Naive thymus-derived CD4-positive, alpha-beta T cell (primary cell): ENCODE data around the gene ICOS. TPM values are rescaled to one million over a fixed set of nuclear protein-coding genes. Genes with fewer than 3 reads are reported as not detected.
"Not testable (repeated sequence)": the region's sequence is repeated elsewhere in the genome, so short reads cannot be mapped to it uniquely, and the experiment has no call there.

Experiments
- ATAC-seq: fragments of 150-1000 bp; cut with Tn5 transposase; 2 replicates; pipeline ENCODE4 v1.10.0; 2021; ENCODE audit warnings: mild to moderate bottlenecking, moderate library complexity
- CTCF ChIA-PET: fragments of 350-600 bp; sonication (Branson Sonifier 250); formaldehyde crosslinking; loops from one replicate; lab custom pipeline; 2021; ENCODE audit warnings: antibody characterized with exemption; lab: Charles Lee
- POLR2A ChIA-PET: fragments of 350-600 bp; sonication (Branson Sonifier 250); formaldehyde crosslinking; loops from one replicate; lab custom pipeline; 2021; ENCODE audit warnings: antibody characterized with exemption, inconsistent platforms; lab: Charles Lee
- DNase-seq, 9 donors: peaks; one replicate each; pipeline versions ENCODE4 v3.0.0 to v3.0.0-alpha.2; 2020 to 2022; ENCODE audit warnings: mixed read lengths in 1 of 9
- H3K27ac ChIP-seq: one replicate; pipeline ENCODE4 v1.7.0; 2013; ENCODE audit warnings: mild to moderate bottlenecking, low read depth, low read length, moderate library complexity
- H3K27me3 ChIP-seq, 2 donors: one replicate each; pipeline ENCODE4 v1.7.0; 2013; ENCODE audit warnings: low read length in 2 of 2, mild to moderate bottlenecking in 2 of 2, moderate library complexity in 2 of 2; ENCODE audit not compliant: control insufficient read depth in 2 of 2, insufficient read depth in 2 of 2
- H3K36me3 ChIP-seq, 3 experiments: 1 replicate in 2 of 3; 2 replicates in 1 of 3; pipeline ENCODE4 v1.7.0; 2013; ENCODE audit warnings: low read length in 3 of 3, mild to moderate bottlenecking in 3 of 3, moderate library complexity in 1 of 3; ENCODE audit not compliant: insufficient read depth in 3 of 3, control insufficient read depth in 2 of 3
- H3K4me1 ChIP-seq, 2 donors: one replicate each; pipeline ENCODE4 v1.7.0; 2013; ENCODE audit warnings: low read length in 2 of 2, mild to moderate bottlenecking in 2 of 2, moderate library complexity in 1 of 2; ENCODE audit not compliant: control insufficient read depth in 2 of 2, insufficient read depth in 2 of 2
- H3K4me3 ChIP-seq: 2 replicates; pipeline ENCODE4 v1.7.0; 2013; ENCODE audit warnings: mild to moderate bottlenecking, low read length
- H3K9me3 ChIP-seq, 3 experiments: 1 replicate in 2 of 3; 2 replicates in 1 of 3; pipeline ENCODE4 v1.7.0; 2013; ENCODE audit warnings: low read length in 3 of 3; ENCODE audit not compliant: control insufficient read depth in 2 of 3
- H3K27ac Mint-ChIP-seq, 9 donors: one replicate each; pipeline ENCODE4 v1.8.0; 2020 to 2022; ENCODE audit warnings: mixed read lengths in 9 of 9, mild to moderate bottlenecking in 8 of 9, moderate library complexity in 5 of 9, inconsistent platforms in 2 of 9
- H3K27me3 Mint-ChIP-seq, 5 donors: one replicate each; pipeline ENCODE4 v1.8.0; 2021 to 2022; ENCODE audit warnings: mixed read lengths in 5 of 5, mild to moderate bottlenecking in 1 of 5
- H3K36me3 Mint-ChIP-seq, 5 donors: one replicate each; pipeline ENCODE4 v1.8.0; 2020 to 2022; ENCODE audit warnings: mixed read lengths in 5 of 5, mild to moderate bottlenecking in 3 of 5, inconsistent platforms in 1 of 5
- H3K4me1 Mint-ChIP-seq, 7 donors: one replicate each; pipeline ENCODE4 v1.8.0; 2020 to 2022; ENCODE audit warnings: mixed read lengths in 7 of 7, mild to moderate bottlenecking in 3 of 7, inconsistent platforms in 1 of 7
- H3K4me3 Mint-ChIP-seq, 10 donors: one replicate each; pipeline ENCODE4 v1.8.0; 2020 to 2022; ENCODE audit warnings: mild to moderate bottlenecking in 10 of 10, mixed read lengths in 10 of 10, moderate library complexity in 6 of 10, inconsistent platforms in 2 of 10
- H3K9me3 Mint-ChIP-seq, 11 donors: one replicate each; pipeline ENCODE4 v1.8.0; 2020 to 2022; ENCODE audit warnings: mixed read lengths in 11 of 11, mild to moderate bottlenecking in 4 of 11, inconsistent platforms in 1 of 11, moderate library complexity in 1 of 11
- intact Hi-C, 2 donors: fragments of 100-400 bp; cut with micrococcal nuclease; formaldehyde crosslinking; loops; one replicate each; pipeline ENCODE4 v1.15.1; 2023
- polyA plus RNA-seq, 2 donors: library from polyadenylated mRNA; unstranded; fragments of 300-500 nt; fragmentation: Illumina TruSeq; gene quantifications; one replicate each; pipeline ENCODE4 v1.2.3, GENCODE V29; 2021
- total RNA-seq, 6 experiments: library from RNA in 5 of 6; stranded (reverse) in 5 of 6; gene quantifications; 1 replicate in 5 of 6; 2 replicates in 1 of 6; pipeline ENCODE4 v1.2.3 and lab custom pipeline; 2021 to 2026

ICOS gene
- total and polyA plus RNA-seq, 7 experiments from 2014 or later, result 22.4 to 54.9 (median 48.4) TPM

DNA sequence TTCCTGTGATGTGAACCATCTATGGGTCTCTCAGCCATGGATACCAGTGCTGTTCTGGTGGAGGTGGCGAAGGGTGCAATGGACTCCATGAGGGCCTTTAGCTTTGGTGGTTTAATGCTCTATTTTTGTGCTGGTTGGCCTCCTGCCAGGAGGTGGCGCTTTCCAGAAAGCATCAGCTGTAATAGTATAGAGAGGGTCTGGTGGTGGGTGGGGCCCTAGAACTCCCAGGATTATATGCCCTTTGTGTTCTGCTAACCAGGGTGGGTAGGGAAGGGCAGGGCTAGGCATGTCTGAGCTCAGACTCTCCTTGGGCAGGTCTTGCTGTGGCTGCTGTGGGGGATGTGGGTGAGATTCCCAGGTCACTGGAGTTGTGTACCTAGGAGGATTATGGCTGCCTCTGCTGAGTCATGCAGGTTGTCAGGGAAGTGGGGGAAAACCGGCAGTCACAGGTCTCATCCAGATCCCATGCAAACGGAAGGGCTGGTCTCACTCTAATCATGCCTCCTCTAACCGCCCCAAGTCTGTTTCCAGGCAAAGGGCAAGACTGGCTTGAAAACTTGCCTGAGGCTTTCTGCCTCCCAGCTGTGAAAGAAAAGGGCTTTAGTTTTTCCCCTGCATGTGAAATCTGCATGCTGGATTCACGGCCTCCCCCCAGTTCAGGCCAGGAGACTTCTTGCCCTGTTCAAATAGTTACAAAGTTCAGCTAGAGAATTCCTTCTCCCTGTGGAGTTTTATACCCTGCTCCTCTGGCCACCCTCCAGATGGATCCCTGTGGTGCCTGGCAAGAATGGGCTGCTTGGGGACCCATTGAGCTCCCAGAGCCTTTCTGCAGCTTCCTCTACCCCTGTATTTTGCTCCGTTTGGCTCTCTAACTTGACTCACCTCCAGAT lies 7.2 kb downstream of the ICOS start:
- peak overlapping the region; percentile 22 to 87 (median 78) for H3K27ac Mint-ChIP-seq
- peaks cover 57 to 89% (median 84%) of the 10 kb centered on the region in 7 donors for H3K4me1 Mint-ChIP-seq
- H3K4me1 ChIP-seq, result peaks cover 46 to 59% of the 10 kb centered on the region in 2 donors
- H3K9me3 ChIP-seq, DNase-seq, H3K4me3 ChIP-seq, H3K27me3 ChIP-seq, H3K36me3 ChIP-seq, H3K27me3 Mint-ChIP-seq, ATAC-seq, intact Hi-C loops, H3K9me3 Mint-ChIP-seq: not testable (repeated sequence)
- H3K27ac ChIP-seq, result peak overlapping the region; percentile 10
- H3K4me3 Mint-ChIP-seq, result peak overlapping the region; percentile 57 to 95 (median 78)
- CTCF ChIA-PET, result interaction anchor here (1.5 kb wide), 1 partner anchor 107 kb away, joined by 4 read pairs; no protein-coding TSS in a partner anchor
- POLR2A ChIA-PET, result interaction anchor here (0.6 to 1.4 kb wide), 6 partner anchors 8 to 248 kb away, joined by 3 to 4 read pairs (median 3); no protein-coding TSS in a partner anchor
- H3K36me3 Mint-ChIP-seq, result peaks cover 12 to 58% (median 28%) of the 10 kb centered on the region in 5 donors

DNA sequence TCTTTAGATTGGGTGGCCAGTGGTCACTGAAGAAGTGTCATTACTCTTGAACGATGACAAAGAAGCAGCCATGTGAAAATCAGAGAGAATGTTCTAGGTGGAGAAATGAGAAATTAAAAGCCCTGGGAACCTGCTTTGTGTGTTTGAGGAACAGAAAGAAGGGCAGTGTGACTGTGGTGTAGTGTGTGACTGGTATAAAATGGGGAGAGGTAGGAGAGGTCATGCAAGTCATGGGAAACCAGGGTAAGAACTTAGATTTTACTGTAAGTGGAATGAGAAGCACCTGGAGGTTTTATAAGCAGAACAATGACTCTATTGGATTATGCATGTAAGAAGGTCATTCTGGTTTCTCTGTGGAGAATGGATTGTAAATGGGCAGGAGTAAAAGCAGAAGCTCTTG lies 12.2 kb downstream of the ICOS start:
- H3K9me3 ChIP-seq, result no peaks in the 10 kb centered on the region
- no peaks in the 10 kb centered on the region for H3K27me3 ChIP-seq
- CTCF ChIA-PET, result interaction anchor here (0.6 to 1.7 kb wide), 2 partner anchors 14 to 91 kb away, joined by 3 to 5 read pairs; no protein-coding TSS in a partner anchor
- peaks cover 61 to 68% of the 10 kb centered on the region in 2 donors for H3K4me1 ChIP-seq
- Mint-ChIP-seq H3K27ac (peak overlapping the region; percentile 37 to 86 (median 65)), H3K4me1 (peaks cover 54 to 97% (median 91%) of the 10 kb centered on the region in 7 donors), H3K27me3 (no peaks in the 10 kb centered on the region), H3K36me3 (peaks cover 4 to 32% (median 16%) of the 10 kb centered on the region in 5 donors), H3K9me3 (peaks cover 0 to 7% (median 0%) of the 10 kb centered on the region in 11 donors), H3K4me3 (peak overlapping the region; percentile 7 to 91 (median 62))
- H3K36me3 ChIP-seq, result no peaks in the 10 kb centered on the region
- H3K4me3 ChIP-seq, result no peak overlapping the region
- no peak for DNase-seq
- no peak for ATAC-seq
- POLR2A ChIA-PET, result interaction anchor here (0.6 to 4.2 kb wide), 4 partner anchors 12 to 228 kb away, joined by 3 to 37 read pairs (median 4); partner anchors contain the start of gene ICOS
- peak overlapping the region; percentile 1 for H3K27ac ChIP-seq
- intact Hi-C loops, result loop anchor here in 1 of 2 donors (2.0 kb wide), 1 partner anchor 50 kb away; no protein-coding TSS in a partner anchor

DNA sequence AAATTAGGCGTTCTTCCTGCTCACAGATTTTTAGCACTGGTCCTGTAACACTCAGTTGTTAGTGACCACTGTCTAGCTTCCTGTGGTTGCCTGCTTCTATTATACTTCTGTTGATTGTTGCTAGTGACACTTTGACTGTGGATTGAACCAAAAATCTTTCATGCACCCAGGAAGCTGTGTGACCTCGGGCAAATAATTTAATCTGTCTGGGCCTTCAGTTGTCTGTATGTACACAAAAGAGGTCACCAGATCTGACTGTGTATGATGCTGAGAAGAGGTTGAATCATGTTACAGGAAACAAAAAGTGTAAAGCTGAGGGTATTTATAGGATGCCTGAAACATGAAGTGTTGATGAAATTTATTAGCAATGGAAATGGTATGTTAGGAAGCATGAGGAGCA lies 12.7 kb downstream of the ICOS start:
- Mint-ChIP-seq H3K4me1 (peaks cover 54 to 96% (median 91%) of the 10 kb centered on the region in 7 donors), H3K9me3 (peaks cover 0 to 7% (median 0%) of the 10 kb centered on the region in 11 donors), H3K27ac (peak overlapping the region; percentile 4 to 86 (median 66)), H3K36me3 (peaks cover 4 to 30% (median 12%) of the 10 kb centered on the region in 5 donors), H3K27me3 (no peaks in the 10 kb centered on the region), H3K4me3 (peak overlapping the region; percentile 7 to 91 (median 64))
- peak; percentile 29 for ATAC-seq
- Histone ChIP-seq H3K4me3 (no peak overlapping the region), H3K36me3 (no peaks in the 10 kb centered on the region), H3K27ac (no peak overlapping the region), H3K4me1 (peaks cover 56 to 65% of the 10 kb centered on the region in 2 donors), H3K9me3 (no peaks in the 10 kb centered on the region), H3K27me3 (no peaks in the 10 kb centered on the region)
- ChIA-PET CTCF (interaction anchor here (1.7 kb wide), 1 partner anchor 14 kb away, joined by 5 read pairs; no protein-coding TSS in a partner anchor), POLR2A (interaction anchor here (0.7 to 4.2 kb wide), 3 partner anchors 12 to 228 kb away, joined by 3 to 37 read pairs (median 3); partner anchors contain the start of gene ICOS)
- no peak for DNase-seq
- intact Hi-C loops, result loop anchor here in 1 of 2 donors (2.0 kb wide), 1 partner anchor 50 kb away; no protein-coding TSS in a partner anchor

DNA sequence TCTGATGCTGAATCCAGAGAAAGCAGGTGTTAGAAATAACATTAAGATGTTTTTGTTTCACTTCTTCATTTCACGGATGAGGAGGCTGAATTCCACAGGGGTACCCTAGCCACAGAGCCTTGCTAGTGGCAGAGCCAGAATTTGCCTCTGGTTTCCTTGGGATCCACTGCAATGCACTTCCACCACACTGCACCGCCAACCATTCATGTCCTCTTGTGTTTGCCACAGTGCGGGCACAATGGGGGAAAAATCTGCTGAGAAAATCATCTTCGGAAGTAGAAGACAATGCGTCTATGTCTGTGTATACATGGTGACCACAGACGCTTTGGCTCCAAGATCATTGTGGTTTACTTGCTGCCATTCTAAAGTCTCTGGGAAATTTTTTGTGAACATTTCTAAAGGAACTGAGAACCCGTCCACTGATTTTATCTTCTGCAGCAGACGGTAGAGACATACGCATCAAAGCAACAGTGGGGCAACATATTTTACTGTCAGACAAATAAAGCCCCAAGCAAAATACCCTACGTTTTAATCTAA lies 14.9 kb downstream of the ICOS start:
- intact Hi-C loops, result loop anchor here (1.0 to 5.0 kb wide), 5 partner anchors 11 to 156 kb away; partner anchors contain the start of gene ICOS (in 2 of the 2)
- Histone ChIP-seq H3K27ac (peak overlapping the region; percentile 66), H3K9me3 (no peaks in the 10 kb centered on the region), H3K36me3 (peaks cover 0 to 10% (median under 1%) of the 10 kb centered on the region in 3 experiments), H3K27me3 (no peaks in the 10 kb centered on the region), H3K4me1 (peaks cover 36 to 51% of the 10 kb centered on the region in 2 donors), H3K4me3 (peak overlapping the region; percentile 31)
- Mint-ChIP-seq H3K9me3 (no peaks in the 10 kb centered on the region), H3K4me1 (peaks cover 39 to 93% (median 86%) of the 10 kb centered on the region in 7 donors), H3K4me3 (peak overlapping the region; percentile 52 to 95 (median 88)), H3K36me3 (peaks cover 5 to 31% (median 11%) of the 10 kb centered on the region in 5 donors), H3K27me3 (no peaks in the 10 kb centered on the region), H3K27ac (peak overlapping the region; percentile 74 to 96 (median 89))
- DNase-seq, result peak in 7 of 9 donors; percentile 25 to 65 (median 44)
- ATAC-seq, result peak; percentile 82
- ChIA-PET POLR2A (interaction anchor here (0.7 to 4.2 kb wide), 4 partner anchors 9 to 38 kb away, joined by 3 to 37 read pairs (median 3); partner anchors contain the start of gene ICOS), CTCF (interaction anchor here (0.9 kb wide), 1 partner anchor 27 kb away, joined by 3 read pairs; no protein-coding TSS in a partner anchor)

DNA sequence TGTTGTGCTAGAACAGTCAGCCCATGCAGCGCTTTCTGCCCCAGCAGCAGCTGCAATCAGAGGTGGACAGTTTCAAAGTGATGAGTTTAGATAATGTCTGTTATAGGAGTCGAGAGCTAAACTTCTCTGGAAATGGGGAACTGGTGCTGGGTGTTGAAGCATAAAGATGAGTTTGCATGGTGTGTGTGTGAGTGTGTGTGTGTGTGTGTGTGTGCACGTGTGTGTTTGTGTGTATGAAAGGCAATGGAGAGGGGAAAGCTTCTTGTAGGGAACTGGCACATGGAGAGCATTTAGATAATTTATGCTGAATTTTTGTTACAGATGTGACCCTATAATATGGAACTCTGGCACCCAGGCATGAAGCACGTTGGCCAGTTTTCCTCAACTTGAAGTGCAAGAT lies 22.7 kb downstream of the ICOS start:
- H3K27ac ChIP-seq, result no peak overlapping the region
- Mint-ChIP-seq H3K27ac (peak overlapping the region in 6 of 9 donors; percentile 5 to 81 (median 28)), H3K27me3 (no peaks in the 10 kb centered on the region), H3K4me1 (peaks cover 10 to 48% (median 45%) of the 10 kb centered on the region in 7 donors), H3K36me3 (peaks cover 14 to 63% (median 47%) of the 10 kb centered on the region in 5 donors), H3K4me3 (no peak overlapping the region), H3K9me3 (no peaks in the 10 kb centered on the region)
- H3K4me3 ChIP-seq, result no peak overlapping the region
- H3K27me3 ChIP-seq, result no peaks in the 10 kb centered on the region
- no peaks in the 10 kb centered on the region for H3K9me3 ChIP-seq
- no peak for DNase-seq
- H3K36me3 ChIP-seq, result peaks cover 22 to 60% (median 29%) of the 10 kb centered on the region in 3 experiments
- no peak for ATAC-seq
- H3K4me1 ChIP-seq, result no peaks in the 10 kb centered on the region
- intact Hi-C loops, result no loop called here
- POLR2A ChIA-PET, result interaction anchor here (0.6 to 0.9 kb wide), 3 partner anchors 22 to 92 kb away, joined by 3 read pairs; partner anchors contain the start of gene CTLA4
- CTCF ChIA-PET, result no interaction called here
